HG03439 (cell line): Measurements from ENCODE around the gene TSKU.
"Not testable (repeated sequence)": the region's sequence is repeated elsewhere in the genome, so short reads cannot be mapped to it uniquely, and the experiment has no call there.

Experiments used
- ATAC-seq: cut with Tn5 transposase; IDR thresholded peaks from one replicate; pipeline ENCODE4 v1.9.1; 2021; ENCODE audit warnings: mild to moderate bottlenecking, moderate library complexity; ENCODE audit not compliant: unreplicated experiment

Gene TSKU, protein sequence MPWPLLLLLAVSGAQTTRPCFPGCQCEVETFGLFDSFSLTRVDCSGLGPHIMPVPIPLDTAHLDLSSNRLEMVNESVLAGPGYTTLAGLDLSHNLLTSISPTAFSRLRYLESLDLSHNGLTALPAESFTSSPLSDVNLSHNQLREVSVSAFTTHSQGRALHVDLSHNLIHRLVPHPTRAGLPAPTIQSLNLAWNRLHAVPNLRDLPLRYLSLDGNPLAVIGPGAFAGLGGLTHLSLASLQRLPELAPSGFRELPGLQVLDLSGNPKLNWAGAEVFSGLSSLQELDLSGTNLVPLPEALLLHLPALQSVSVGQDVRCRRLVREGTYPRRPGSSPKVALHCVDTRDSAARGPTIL

DNA sequence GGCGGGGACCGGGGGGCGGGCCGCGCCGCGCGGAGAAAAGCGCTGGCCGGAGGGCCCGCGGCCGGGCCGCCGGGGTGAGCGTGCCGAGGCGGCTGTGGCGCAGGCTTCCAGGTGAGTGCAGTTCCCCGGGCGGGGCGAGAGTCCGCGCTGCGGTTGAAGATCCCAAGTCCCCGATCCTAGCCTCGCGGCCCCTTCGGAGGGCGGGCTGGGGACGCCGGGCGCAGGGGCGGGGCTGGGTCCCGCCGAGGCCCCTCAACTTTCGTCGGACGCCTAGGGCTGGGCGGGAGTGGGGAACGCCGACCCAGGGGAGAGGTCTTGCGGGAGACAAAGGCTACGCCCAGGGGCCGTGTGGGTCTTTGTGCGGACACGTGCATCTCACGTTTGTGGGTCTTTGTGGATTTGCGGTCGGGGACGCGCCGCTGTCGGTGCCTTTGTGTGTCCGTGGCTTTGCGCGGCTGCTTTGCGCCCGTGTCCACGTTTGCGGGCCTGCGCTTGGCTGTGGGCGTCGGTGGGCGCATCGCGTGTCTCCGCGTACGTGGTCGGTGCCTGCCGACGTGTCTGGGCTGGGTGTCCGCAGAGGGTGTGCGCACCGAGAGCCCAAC lies at the start of gene TSKU:
TSS of gene TSKU (plus strand) at position 63 of the 602 bp plus-strand sequence. CDS start 12,261 bp downstream, outside the sequence.
- no peak for ATAC-seq

DNA sequence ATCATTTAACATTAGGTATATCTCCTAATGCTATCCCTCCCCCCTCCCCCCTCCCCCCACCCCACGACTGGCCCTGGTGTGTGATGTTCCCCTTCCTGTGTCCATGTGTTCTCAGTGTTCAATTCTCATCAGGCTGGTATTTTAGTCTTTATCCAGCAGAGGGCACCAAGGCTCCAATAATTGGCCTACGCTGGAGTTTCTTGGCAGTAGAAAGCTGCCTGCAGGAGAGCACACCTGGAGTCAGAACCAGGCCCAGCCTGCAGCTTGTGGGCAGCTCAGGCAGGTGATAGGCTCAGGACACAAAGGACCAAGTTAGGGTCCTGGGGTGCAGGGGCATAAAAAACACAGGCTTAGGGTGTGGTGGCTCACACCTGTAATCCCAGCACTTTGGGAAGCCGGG lies 49.2 kb upstream of the TSKU start:
- ATAC-seq, result not testable (repeated sequence)

DNA sequence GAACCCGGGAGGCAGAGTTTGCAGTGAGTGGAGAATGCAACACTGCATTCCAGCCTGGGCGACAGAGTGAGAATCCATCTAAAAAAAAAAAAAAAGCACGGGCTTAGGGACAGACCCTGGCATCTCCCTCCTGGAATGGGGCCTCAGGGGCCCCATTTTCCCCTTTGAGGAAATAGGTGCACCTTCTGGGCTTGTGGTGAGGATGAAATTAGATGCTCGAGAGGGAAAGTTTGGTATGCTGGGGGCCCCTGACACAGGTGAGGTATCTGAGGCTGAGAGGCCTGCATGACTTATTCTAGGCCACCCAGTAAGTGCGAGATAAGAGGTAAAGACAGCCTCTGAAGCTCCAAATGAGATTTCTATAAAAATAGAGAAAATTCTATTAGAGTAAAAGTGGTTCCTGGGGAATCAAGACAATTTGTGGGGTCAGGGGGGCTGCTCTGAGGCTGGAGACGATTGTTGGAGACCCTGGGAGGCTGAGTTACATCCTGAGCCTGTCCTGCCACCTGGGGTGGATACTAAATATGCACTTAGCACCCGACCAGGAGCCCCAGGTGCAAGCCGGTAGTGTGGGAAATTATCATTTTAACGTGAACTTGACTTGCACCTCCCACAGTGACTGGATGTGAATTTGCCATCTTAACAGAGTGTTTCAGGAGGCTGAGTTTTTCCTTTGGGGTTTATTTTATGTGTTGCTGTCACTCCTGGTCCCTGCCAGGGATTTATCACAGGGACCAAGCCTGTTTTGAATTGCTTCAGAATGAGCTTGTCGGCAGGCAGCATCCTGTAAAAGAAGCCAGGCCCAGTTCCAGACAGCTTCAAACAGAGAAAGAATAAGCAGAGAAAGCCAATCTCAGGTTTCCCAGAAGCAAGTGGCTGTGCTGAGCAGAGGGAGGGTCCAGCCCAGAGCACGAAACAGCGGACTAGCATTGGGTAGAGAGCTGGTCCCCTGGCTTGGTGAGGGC lies 48.4 kb upstream of the TSKU start:
- no peak for ATAC-seq

DNA sequence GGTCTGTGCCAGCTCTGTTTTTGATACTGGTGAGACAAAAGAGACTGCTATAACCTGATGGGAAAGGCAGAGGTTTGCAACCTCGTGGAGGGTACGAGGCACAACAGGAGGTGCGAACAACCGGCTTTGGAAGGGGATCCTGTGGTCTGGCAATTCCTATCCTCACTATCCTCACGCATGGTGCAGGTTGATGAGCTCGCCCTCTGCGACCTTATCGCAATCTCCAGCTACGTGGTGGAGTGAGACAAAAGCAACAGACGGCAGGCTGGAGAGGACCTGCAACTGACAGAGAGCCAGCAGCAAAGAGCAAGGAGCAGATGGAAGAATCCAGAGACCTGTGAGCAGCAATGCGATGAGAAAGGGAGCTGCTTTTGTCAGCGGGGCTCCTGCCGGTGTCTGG lies 47.3 kb upstream of the TSKU start:
- ATAC-seq, result no peak

DNA sequence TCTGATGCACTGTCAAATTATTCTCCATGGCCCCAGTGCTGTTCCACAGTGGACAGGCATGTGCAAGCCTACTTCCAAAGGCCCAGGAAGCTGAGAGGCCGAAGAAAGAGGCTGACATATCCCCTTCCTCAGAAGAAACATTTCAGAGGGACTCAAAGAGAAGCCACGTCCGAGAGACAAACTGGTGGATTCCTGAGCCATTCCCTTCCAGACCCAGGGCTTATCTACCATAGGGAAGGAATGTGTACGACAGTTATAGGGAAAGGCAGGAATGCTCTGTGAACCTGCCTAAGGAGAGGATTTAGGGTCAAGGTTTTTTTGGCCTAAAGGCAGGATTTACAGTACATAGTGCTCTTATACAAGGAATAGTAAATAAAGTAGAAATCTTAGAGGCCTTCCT lies 46.9 kb upstream of the TSKU start:
- ATAC-seq, result no peak

DNA sequence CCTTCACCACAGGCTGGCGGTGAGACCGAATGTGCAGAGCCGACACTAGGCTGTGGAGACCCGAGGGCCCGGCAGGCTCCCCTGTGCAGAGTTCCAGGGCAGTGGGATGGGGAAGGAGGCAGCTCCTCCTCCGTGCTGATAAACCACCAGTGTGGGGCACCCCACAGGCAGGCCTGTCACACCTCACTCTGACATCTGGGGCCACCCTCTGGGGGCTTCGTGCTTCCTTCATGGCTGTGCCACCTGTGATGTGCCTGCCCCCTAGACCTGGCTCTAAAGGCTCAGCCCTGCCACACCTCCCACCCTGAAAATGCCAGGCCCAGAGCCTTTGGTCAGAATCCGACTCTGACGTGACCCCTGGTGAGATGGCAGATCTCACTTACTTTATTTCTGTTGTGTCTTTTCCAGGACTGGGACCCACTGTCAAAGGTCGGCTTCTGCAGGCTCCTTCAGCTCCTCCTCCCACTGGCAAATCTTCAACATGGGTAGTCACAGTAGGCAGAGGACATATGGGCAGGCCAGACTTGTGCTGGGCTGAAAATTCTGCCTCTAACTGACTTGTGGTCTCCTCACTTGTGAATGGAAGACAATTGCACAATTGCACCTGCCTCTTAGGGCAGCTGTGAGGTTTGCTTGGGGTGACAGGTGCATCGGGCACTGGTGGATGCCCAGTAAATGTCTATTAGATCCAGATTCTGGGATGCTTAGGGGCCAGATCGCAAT lies 46.2 kb upstream of the TSKU start:
- no peak for ATAC-seq

DNA sequence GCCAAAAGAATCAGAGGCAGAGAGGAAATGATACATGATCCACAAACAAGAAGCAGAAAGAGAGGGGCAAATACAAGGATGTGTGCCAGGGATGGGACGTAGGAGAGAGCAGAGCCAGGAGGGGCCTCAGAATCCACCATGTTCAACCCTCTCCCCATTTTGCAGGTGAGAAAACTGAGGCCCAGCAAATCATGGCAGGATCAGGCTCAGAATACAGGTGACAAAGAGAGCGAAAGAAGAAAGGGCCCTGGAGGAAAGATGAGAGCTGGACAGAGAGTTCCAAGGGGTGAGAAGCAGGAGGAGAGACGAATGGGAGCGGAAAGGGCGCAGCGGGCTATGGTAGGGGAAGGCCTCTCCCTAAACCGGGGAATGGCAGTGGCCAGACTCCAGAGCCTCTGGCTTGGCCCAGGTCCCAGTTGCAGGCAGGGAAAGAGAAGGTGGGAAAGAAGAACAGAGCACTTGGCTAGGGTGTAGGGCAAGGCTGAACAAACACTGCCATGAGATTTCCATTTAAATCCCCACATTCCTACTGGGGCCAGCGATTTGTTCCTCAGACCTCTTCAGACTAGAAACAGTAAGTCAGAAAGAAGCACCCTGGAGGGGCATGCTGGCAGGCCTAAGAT lies 44.4 kb upstream of the TSKU start:
- ATAC-seq, result no peak

DNA sequence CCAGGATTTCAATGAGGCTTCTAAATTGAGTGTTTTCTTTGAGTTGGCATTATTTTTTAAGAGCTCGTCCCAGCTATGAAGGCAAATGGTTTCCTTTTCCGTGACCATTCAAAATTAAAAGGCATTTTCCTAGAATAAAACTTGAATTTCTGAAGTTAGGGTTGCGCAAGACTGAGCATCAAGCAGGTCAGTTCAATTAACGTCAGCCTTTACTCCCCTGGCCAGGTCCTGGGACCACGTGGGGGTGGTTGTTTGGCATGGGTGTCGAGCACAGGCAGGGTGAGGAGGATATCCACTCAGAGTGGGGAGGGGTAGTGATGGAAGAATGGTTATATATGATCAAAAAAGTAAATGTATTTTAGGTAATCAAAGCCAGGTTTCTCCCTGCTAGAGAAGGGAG lies 43.4 kb upstream of the TSKU start:
- ATAC-seq, result no peak

DNA sequence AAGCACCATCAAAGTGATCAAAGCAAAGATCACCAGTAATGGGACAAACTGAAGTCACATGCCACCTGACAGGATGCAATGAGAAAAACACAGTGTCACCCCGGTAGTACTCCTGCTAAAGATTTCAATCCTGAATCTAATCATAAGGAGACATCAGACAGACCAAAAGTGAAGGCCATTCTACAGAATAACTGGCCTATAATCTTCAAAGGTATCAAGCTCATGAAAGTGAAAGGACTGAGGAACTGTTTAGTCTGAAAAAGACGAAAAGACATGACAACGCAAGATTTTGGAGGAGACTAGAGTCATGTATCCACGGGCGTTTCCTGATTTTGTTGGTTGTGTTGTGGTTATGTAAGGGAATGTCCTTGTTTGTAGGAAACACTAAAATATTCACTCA lies 42.4 kb upstream of the TSKU start:
- ATAC-seq, result no peak

DNA sequence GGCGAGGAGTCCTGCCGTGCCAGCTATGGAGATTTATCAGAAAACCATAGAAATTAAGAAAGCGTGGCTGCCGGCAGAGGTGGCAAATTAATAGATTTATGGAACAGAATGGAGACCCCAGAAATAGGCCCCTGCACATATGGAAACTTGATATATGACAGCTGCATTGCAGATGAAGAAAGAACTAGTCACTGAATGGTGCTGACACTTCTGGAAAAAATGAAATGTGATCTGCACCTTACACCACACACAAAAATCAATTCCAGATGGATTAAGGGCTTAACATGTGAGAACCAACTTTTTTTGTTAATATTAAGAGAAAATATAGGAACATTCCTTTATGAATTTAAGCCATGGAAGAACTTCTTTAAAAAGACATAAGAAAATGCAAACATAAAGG lies 40.3 kb upstream of the TSKU start:
- ATAC-seq, result no peak

DNA sequence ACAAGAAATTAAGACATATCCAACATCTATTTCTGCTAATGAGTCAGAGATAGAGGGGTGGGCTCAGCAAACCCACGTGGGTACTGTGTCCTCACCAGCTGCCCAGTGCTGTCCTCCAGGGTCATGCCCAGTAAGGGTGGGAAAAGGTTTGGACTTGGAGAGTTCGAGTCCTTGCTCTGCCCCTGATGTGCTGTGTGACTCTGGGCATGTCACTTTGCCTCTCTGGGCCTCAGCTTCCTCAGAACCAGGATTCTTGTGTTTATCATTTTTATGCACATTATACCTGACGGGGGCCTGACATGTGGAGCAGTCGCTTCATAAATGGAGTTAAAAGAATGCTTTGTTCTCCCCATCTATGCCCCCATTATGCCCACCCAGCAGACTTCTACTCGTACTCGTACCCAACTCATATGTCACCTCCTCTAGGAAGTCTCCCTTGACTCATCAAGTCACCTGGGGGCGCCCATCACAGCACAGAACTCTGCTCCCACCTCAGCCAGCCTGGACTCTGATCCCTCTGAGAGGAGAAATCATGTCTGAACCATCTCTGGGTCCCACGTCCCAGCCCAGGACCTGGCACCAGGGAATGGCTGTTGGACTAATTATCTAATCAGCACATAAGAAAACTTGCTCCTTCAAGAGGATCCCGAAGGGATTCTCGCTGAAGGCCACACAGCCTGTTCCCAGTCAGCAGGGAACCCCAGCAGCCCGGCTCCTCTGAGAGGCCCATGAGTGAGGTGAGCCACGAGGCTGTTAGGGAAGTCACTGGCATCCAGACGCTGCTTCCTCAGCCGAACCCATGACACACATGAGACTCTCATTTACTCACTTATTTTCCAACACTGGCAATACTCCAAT lies 38.7 kb upstream of the TSKU start:
- no peak for ATAC-seq

DNA sequence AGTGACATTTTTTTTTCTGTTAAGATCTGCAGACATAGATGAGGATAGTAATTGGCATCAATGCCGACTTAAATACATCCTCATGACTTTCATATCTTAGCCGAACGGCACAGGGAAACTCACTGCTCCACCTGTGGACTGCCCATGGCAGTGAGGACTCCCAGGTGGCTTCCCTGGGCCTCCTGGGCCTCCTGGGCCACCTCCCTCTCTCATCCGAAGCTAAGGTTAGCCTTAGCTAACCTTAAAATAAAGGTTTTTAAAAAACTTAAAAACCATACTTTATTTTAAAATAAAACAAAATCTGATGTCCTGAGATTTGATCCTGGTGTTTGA lies 38.1 kb upstream of the TSKU start:
- ATAC-seq, result no peak

DNA sequence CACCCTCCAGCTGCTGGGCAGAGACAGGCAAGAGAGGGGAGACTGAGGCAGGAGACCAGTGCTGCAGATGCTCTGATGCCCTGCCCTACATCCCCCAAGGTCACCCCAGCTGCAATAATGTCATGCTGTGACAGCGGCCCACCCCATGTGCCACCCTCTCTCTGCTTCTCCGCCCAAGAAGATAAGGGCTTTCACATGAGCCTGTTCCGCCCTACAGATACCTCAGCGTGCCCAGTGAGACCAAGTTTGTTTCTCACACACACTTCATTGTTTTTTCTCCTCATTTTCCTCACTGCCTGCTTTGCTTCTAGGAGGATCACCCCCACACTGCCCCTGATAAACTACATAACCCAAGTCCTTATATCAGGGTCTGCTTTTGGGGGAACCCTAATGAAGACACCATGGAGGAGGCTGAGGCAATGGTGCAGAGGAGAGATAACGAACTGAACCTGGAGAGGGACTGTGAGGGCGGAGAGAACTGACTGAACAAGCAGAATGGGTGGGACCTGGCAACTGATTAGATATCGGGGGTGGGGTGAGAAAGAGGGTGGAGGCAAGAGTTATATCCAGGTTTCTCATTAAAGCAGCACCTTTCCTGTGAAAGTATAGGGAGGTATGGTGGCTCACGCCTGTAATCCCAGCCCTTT lies 37.5 kb upstream of the TSKU start:
- no peak for ATAC-seq

DNA sequence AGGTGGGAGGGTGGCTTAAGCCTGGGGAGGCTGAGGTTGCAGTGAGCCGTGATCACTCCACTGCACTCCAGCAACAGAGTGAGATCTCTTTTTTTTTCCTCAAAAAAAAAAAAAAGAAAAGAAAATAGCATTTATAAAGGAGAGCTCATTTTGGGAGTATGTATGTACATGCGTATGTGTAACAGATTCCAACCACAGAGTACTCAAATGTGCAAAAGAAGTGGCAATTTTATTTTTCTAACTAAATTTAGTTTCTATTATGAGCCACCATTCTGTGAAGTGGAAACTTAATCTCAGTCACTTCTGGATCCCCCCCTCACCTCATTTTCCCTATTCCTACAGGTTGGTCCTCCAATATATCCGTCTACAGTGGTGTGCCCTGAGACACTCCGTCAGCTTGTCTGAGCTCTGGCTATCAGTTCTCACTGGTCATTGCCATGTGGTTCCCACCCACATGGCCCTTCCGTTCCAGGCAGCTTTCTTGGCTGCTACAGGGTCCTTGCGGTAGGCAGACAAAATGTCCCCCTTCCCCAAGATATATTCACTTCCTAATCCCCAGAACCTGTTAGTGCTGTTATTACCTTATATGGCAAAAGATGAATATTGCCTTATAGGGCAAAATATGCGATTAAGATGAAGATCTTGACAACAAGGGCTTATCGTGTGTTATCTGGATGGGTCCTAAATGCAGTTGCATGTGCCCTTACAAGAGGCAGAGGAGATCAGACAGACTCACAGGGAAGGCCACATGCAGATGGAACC lies 35.8 kb upstream of the TSKU start:
- no peak for ATAC-seq

DNA sequence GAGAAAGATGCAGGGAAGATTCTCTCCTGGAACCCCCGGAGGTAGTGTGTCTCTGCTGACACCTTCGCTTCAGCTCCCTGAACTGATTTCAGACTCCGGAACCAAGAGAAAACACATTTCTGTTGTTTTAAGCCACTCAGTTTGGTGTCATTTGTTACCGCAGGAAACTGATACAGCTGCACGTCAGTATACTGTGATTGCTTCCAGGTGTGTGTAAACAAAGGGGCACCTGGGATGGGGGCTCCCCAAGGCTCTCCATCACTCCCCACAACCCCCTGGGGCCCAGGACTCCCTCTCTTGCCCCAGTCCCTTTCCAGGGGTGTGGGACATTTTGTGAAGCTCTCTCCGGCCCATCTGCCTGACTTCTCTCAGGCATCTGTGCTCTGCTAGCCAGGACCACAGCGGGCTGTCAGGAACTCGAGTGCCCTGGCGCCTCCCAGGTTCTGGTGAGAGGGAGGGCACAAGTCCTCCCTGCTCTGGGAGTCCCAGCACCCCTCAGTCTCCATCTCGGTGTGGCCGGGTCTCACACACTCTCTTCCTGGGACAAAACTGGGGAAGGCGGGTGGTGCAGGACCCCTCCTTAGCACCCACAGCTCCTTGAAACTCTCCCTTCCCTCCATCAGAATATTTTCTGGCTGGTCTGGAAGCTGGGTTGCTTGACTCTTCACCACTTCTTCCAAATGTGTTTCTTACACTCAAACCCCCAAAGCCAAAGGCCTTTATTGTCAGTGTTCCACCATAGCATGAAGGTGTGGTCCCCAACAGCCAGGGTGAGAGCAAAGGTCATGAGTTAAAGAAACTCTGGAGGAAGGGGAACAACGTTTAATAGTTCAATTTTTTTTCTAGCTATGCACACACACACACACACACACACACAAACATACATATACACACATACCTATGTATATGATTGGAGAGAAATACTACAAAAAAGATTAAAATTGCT lies 35.0 kb upstream of the TSKU start:
- no peak for ATAC-seq

DNA sequence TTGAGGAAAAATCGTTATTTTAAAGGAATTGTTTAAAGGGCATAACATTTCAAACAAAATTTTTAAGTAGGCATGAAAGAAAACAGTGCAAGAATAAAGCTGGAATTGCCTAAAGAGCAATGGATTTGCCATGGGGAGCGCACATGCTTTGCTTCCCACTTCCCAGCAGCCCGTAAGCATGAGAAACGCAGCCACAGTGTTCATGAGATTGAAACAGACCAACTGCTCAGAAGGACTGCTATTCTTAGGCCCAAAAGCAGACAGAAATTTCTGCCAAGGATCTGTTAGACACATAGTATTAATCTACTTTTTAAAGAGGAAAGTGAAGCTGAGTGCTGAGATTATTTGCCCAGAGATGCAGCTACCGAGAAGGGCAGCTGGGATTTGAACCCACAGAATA lies 34.2 kb upstream of the TSKU start:
- ATAC-seq, result no peak

DNA sequence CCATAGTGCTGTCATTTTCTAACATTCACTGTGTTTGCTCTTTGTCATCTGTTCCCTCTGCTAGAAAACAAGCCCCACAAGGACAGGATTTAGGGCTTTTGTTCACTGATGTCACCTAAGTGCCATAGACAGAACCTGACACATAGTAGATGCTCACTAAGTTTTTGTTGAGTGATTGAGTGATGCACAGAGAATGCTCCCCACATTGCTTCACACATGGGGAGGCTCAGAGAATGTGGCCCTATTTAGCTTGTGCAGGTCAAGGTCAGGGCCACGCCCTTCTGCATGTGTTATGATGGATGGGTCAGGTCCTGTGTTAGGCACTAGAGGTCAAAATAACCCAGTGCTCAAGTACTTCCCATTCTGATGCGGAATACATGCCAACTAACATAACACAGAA lies 33.1 kb upstream of the TSKU start:
- ATAC-seq, result no peak
